A673 (cell line): Measurements from ENCODE around the gene CCN2. TPM values are rescaled to one million over a fixed set of nuclear protein-coding genes. Genes with fewer than 3 reads are reported as not detected.

Source experiments
- BruUV-seq: library from RNA; stranded (reverse); fragments of 400-500 nt; replicated peaks from 2 replicates; lab custom pipeline; 2021; lab: Mats Ljungman, UMichigan
- CTCF ChIA-PET: fragments of 300-600 bp; sonication (Branson Sonifier 250); formaldehyde crosslinking; loops from one replicate; lab custom pipeline; 2022; ENCODE audit warnings: antibody characterized with exemption; lab: Charles Lee
- POLR2A ChIA-PET: fragments of 300-600 bp; sonication (Branson Sonifier 250); formaldehyde crosslinking; loops from one replicate; lab custom pipeline; 2022; ENCODE audit warnings: antibody characterized with exemption; ENCODE audit not compliant: low non-redundant PET; lab: Charles Lee
- DNase-seq: peaks from one replicate; pipeline ENCODE4 v3.0.0-alpha.2; 2015; ENCODE audit warnings: low spot score
- H3K27ac ChIP-seq: fragments of 200-600 bp; sonication (generic); 2 replicates; pipeline ENCODE4 v1.5.1; 2016; ENCODE audit warnings: mixed run types, low read depth, mild to moderate bottlenecking, mixed read lengths, antibody characterized with exemption, low read length; ENCODE audit not compliant: poor library complexity, severe bottlenecking
- H3K27me3 ChIP-seq: fragments of 200-600 bp; sonication (generic); replicated peaks from 2 replicates; pipeline ENCODE4 v1.6.1; 2017; ENCODE audit warnings: mixed run types, low read depth, mild to moderate bottlenecking, mixed read lengths, antibody characterized with exemption, low read length; ENCODE audit not compliant: insufficient read depth, poor library complexity
- H3K36me3 ChIP-seq: fragments of 200-600 bp; sonication (generic); 2 replicates; pipeline ENCODE4 v1.6.1; 2016; ENCODE audit warnings: mixed run types, mild to moderate bottlenecking, mixed read lengths, antibody characterized with exemption, low read length; ENCODE audit not compliant: insufficient read depth, poor library complexity, severe bottlenecking
- H3K4me1 ChIP-seq: fragments of 200-600 bp; sonication (generic); 2 replicates; pipeline ENCODE4 v1.6.1; 2017; ENCODE audit warnings: mixed run types, mild to moderate bottlenecking, mixed read lengths, antibody characterized with exemption, low read length; ENCODE audit not compliant: insufficient read depth, poor library complexity, severe bottlenecking
- H3K4me3 ChIP-seq: fragments of 200-600 bp; sonication (generic); 2 replicates; pipeline ENCODE4 v1.5.1; 2016; ENCODE audit warnings: low read depth, mixed run types, mild to moderate bottlenecking, mixed read lengths, low read length; ENCODE audit not compliant: poor library complexity, severe bottlenecking
- H3K9me3 ChIP-seq: fragments of 200-600 bp; sonication (generic); 2 replicates; pipeline ENCODE4 v1.6.1; 2016; ENCODE audit warnings: mixed run types, low read depth, mild to moderate bottlenecking, mixed read lengths, antibody characterized with exemption, low read length; ENCODE audit not compliant: poor library complexity, severe bottlenecking
- CTCF ChIP-seq: fragments of 300-800, 200-600 bp; sonication (generic); conservative IDR thresholded peaks from 2 replicates; pipeline ENCODE4 v1.5.1; 2017; ENCODE audit warnings: low read depth, mild to moderate bottlenecking, antibody characterized with exemption, low read length, moderate library complexity, mixed read lengths
- EZH2 ChIP-seq: fragments of 200-600 bp; sonication (generic); IDR thresholded peaks from 2 replicates; pipeline ENCODE4 v1.6.1; 2017; ENCODE audit warnings: borderline replicate concordance, low read depth, mild to moderate bottlenecking, mixed read lengths, antibody characterized with exemption, low read length; ENCODE audit not compliant: poor library complexity, severe bottlenecking
- intact Hi-C: fragments of 100-400 bp; cut with micrococcal nuclease; formaldehyde crosslinking; loops from one replicate; pipeline ENCODE4 v1.10.0; 2022; ENCODE audit not compliant: unreplicated experiment
- total RNA-seq: library from RNA; stranded (reverse); gene quantifications from 2 replicates; pipeline ENCODE4 v1.2.3, GENCODE V29; 2021

CCN2 gene
- total RNA-seq, 1 experiment from 2014 or later = 17.5 TPM

- CTCF ChIA-PET = no interaction called here
- Histone ChIP-seq H3K27me3 (no peaks in the 10 kb centered on the region), H3K9me3 (no peaks in the 10 kb centered on the region), H3K4me3 (no peak overlapping the region), H3K36me3 (no peaks in the 10 kb centered on the region), H3K4me1 (no peaks in the 10 kb centered on the region), H3K27ac (no peak overlapping the region)
- no TSS peak for BruUV-seq
- intact Hi-C loops = no loop called here
- POLR2A ChIA-PET = no interaction called here
- TF ChIP-seq EZH2 = no peak
- no peak for TF ChIP-seq CTCF
- no peak for DNase-seq
These were observed 16.8 kb upstream of the CCN2 start for GRCh38 chr6:131967948-131968347.

- no peaks in the 10 kb centered on the region for H3K27me3 ChIP-seq
- no peaks in the 10 kb centered on the region for H3K36me3 ChIP-seq
- intact Hi-C loops = no loop called here
- H3K4me1 ChIP-seq = no peaks in the 10 kb centered on the region
- H3K9me3 ChIP-seq = no peaks in the 10 kb centered on the region
- no TSS peak for BruUV-seq
- H3K4me3 ChIP-seq = no peak overlapping the region
- H3K27ac ChIP-seq = no peak overlapping the region
- TF ChIP-seq CTCF = no peak
- no peak for TF ChIP-seq EZH2
- ChIA-PET POLR2A (no interaction called here), CTCF (no interaction called here)
- no peak for DNase-seq
These were observed 15.3 kb upstream of the CCN2 start for GRCh38 chr6:131966443-131966842.

GRCh38 chr6:131963063-131963462 is 11.9 kb upstream of the CCN2 start:
- H3K4me1 ChIP-seq = no peaks in the 10 kb centered on the region
- no peak overlapping the region for H3K4me3 ChIP-seq
- BruUV-seq = no TSS peak
- ChIA-PET CTCF (no interaction called here), POLR2A (no interaction called here)
- H3K27ac ChIP-seq = no peak overlapping the region
- no peaks in the 10 kb centered on the region for H3K27me3 ChIP-seq
- intact Hi-C loops = no loop called here
- no peak for DNase-seq
- no peak for TF ChIP-seq EZH2
- no peak for TF ChIP-seq CTCF
- H3K36me3 ChIP-seq = no peaks in the 10 kb centered on the region
- H3K9me3 ChIP-seq = no peaks in the 10 kb centered on the region
